HG03108 (cell line): ENCODE results near the gene ALG12.

ENCODE experiments used
- ATAC-seq: cut with Tn5 transposase; IDR thresholded peaks from one replicate; pipeline ENCODE4 v1.9.1; 2021; ENCODE audit warnings: moderate library complexity; ENCODE audit not compliant: unreplicated experiment

The ALG12 gene

DNA sequence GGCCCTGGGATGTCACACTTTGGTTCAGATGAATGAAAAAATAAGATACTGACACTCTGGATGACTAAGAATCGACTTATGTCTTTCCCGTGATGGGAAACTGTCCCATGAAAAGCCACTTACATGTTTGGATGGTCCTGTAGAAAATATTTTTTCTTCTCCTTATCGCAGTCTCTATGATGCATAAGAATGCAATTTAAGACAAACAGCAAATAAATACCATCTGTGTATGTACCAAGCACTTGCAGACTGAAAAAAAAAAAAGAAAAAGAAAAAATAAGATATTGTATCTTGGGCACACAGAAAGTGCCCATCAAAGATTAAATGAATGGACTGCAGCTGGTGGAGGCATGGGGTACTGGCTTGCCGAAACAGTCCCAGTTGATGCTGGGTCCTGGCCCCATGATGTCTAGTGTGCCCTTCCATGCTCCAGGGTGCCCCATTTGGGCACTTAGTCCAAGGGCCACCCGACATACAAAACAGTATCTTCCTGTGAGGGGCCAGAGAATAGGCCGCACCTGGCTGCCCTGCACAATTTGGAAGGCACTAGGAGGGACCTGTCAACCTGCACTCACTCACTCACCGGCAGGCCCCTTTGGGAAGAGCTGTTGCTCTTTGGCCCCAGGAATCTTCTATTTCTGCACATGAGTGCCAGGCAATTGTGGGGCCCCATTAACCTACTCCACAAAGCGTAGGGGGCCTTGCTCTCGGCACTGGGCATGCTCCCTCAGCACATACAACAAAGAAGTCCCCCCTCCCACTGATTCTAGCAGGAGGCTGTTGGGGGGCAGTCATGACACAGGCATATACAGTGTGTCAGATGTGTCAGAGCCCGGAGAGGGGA lies 67.1 kb downstream of the ALG12 start:
- ATAC-seq = no peak
